GM12872 (cell line): ENCODE measurements around the gene ANKS1B.

ENCODE experiments used
- CTCF ChIP-seq: IDR thresholded peaks from 3 replicates; pipeline ENCODE4 v1.5.1; 2011; ENCODE audit warnings: low read depth, mild to moderate bottlenecking, low read length, moderate library complexity; ENCODE audit not compliant: insufficient read depth

The ANKS1B gene

GRCh38 chr12:99309812-99310211 lies 674.9 kb downstream of the ANKS1B start:
- no peak for TF ChIP-seq CTCF

- TF ChIP-seq CTCF = no peak
These were observed 681.9 kb downstream of the ANKS1B start for GRCh38 chr12:99302874-99303273.

- no peak for TF ChIP-seq CTCF
These were observed 697.6 kb downstream of the ANKS1B start for GRCh38 chr12:99287136-99287535.

GRCh38 chr12:99284161-99284560 lies 700.6 kb downstream of the ANKS1B start:
- TF ChIP-seq CTCF = no peak

GRCh38 chr12:99282624-99283023 lies 702.1 kb downstream of the ANKS1B start:
- no peak for TF ChIP-seq CTCF

- no peak for TF ChIP-seq CTCF
These were observed 702.6 kb downstream of the ANKS1B start for GRCh38 chr12:99282086-99282485.

- TF ChIP-seq CTCF = no peak
These were observed 703.5 kb downstream of the ANKS1B start for GRCh38 chr12:99281277-99281676.

- TF ChIP-seq CTCF = no peak
These were observed 705.8 kb downstream of the ANKS1B start for GRCh38 chr12:99278899-99279298.
